Activated gamma-delta T cell (primary cell): ENCODE measurements around the gene CREM.

Experiments
- DNase-seq: peaks from one replicate; lab custom pipeline; 2025; lab: John Stamatoyannopoulos, UW

The CREM gene

DNA sequence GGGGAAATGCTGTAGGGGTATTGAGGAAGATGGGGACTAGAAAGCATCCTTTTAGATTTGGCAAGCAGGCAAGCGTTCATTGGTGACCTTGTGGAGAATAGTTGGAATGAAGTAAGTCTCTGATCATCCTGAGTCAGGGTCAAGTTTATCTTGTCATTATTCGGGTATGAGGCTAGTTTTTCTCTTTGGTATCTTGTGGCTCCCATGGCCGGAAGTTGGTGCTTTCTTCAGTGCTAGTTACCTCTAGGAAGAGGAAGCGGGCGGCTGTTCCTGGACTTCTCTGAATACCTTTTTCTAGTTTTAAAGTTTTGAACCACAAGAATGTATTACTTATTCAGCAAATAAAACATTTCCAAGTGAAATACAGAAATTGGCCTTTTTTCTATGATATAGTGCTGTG, 9.2 kb downstream of the CREM start:
- no peak for DNase-seq

DNA sequence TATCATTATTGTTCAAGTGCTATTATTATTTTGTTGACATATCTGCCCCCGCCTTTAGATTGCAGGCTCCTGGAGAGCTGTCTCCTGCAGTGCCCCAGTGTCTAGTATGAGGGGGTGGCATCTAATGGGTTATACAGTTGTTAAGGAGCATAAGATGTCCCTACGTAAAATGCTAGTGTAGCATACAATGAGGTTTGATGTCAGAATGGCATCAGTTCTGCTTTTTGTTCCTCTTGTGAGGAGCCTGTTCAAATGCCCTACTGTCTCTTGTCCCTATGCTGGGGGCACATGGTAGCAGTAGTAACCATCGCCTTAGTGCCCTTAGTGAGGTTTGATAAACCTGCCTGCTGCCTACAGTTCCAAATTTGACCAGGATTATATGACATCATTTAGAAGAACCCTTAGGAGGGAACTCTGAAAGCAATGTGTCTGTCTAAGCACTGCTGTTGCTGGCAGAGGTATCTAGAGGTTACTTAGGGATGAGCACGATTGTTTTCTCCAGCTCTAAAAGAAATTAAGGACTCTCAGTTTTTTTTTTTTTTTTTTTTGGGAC, 9.7 kb downstream of the CREM start:
- no peak for DNase-seq

DNA sequence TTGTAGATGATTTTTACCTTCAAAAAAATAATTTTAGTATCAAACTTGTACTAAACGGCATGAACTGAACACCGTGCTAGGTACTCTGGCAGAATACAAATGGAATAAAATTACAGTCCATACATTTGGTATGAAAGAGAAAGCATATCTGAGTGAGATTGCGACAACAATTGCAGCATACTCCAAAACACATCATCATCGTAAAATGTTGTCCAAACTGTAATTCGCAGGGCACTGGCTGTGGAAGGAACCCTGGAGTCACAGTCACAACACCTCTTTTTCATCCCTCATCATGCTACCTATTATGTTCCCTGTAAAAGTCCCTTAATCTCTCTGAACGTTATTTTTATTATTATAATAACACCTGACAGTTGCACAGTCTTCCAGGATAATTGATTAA, 13.5 kb downstream of the CREM start:
- DNase-seq = no peak

DNA sequence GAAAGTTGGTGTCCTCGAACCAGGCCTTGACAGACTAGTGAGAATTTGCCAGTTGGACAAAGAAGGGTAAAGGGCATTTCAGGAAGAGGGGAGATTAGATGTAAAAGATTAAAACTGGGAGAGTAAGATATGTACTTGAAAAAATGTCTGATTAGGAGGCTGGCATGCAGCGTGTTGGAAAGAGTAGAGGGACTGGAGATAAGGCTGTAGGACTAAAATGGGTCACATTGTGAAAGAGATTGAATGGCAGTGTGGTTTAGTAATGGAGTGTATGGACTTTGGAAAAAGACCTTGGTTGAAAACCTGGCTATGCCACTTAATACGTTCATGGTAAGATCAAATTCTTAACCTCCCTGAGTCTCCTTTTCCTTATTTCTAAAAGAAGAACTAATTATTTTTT, 14.1 kb downstream of the CREM start:
- no peak for DNase-seq

DNA sequence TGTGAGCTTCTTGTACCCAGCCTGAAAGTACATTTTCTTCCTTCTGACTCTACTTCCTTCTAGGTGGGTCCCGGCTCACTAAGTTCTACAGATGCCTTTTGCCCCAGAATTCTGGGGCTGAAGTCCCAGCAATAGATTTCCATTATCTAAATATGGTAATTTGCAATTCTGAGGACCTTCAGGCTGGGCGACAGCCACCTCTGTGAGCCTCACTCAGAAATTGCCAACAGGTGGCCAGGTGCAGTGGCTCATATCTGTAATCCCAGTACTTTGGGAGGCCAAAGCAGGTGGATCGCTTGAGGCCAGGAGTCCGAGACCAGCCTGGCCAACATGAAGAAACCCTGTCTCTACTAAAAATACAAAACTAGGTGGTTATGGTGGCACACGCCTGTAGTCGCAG, 23.7 kb downstream of the CREM start:
- DNase-seq = no peak

DNA sequence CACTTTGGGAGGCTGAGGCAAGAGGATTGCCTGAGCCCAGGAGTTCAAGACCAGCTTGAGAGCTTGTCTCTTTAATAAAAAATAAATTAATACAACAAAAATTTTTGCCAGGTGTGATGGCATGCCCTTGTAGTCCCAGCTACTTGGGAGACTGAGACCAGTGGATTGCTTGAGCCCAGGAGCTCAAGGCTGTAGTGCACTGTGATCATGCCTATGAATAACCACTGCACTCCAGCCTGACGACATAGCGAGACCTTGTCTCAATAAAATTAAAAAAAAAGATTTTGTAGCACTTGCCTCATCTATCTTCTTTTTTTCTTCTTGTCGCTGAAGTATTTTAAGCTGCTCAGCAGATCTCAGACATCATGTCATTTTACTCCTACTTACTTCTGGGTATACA, 26.3 kb downstream of the CREM start:
- no peak for DNase-seq

DNA sequence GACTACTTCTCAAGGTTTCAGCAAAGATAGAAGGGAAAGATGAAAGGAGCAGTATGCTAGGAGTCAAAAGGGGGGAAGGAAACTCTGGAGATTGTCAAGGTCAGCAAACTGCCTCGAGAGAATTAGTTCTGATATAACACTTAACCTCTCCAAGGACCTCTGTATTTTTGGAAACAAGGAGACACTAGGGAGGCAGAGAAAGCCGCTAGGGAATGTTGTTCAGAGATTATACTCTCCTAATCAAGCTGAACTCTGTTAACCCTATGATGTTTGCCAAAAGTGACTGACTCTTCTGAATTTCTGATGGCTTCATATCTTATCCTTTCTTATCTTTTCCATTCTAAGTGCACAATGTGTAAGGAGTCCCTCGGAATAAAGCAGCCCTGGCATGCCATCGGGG, 27.1 kb downstream of the CREM start:
- no peak for DNase-seq

DNA sequence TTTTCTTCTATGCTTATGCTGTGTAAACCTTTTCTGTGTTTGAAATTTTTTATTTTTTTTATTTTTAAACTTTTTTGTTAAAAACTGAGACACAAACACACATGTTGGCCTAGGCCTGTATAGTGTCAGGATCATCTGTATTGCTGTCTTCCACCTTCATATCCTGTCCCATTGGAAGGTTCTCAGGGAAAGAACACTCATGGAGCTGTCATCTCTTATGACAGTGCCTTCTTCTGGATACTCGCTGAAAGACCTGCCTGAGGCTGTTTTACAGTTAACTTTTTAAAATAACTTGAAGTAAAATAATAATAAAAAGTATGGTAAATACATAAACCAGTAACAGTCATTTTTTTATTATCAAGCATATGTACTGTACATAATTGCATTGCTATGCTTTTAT, 34.1 kb downstream of the CREM start:
- DNase-seq = no peak

DNA sequence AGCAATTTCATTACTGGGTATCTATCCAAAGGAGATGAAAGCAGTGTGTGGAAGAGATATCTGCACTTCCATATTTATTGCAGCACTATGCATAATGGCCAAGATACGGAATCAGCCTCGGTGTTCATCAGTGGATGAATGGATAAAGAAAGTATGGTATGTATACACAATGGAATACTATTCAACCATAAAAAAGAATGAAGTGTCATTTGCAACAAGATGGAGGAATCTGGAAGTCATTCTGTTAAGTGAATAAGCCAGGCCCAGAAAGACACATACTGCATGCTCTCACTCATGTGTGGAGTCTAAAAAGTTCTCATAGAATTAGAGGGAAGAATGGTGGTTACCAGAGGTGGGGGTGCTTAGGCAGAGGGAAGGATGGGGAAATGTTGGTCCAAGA, 35.3 kb downstream of the CREM start:
- DNase-seq = no peak

DNA sequence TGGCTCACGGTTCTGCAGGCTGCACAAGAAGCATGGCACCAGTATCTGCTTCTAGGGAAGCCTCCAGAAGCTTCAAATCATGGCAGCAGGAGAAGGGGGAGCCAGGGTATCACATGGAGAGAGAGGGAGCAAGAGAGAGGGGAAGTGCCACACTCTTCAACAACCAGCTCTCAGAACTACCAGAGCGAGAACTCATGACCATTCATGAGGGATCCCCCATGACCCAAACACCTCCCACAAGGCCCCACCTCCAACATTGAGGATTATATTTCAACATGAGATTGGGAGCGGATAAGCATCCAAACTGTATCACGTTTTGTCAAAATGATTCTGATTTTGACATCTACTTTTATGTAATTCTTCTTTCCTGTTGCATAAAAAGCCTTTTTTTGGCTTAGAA, 38.5 kb downstream of the CREM start:
- DNase-seq = no peak

DNA sequence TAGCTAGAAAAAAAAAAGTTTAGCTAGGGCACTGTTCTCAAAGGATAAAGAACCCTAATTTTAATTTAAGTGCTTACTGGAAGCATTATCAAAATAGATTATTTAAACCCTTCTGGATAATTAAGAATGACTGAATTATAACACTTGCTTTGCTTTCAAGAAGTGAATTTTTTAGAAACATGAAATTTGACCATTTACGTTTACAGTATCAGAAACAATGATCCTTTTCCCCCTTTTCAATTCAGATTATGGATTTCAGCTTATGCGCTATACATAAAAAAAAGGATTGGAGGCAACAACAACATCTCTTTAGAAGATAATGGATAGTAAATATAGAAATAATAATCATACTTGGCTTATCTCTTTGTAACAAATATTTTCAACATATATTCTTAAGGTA, 39.2 kb downstream of the CREM start:
- no peak for DNase-seq

DNA sequence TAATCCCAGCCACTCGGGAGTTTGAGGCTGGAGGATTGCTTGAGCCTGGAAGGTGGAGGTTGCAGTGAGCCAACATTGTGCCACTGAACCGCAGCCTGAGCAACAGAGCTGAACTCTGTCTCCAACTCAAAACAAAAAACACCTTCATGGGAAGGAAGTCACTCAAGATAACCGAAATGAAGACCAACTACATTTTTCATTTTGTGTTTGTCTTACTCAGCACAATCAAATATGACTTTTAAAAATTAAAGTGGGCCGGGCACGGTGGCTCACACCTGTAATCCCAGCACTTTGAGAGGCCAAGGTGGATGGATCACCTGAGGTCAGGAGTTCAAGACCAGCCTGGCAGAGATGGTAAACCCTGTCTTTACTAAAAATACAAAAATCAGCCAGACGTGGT, 40.0 kb downstream of the CREM start:
- DNase-seq = no peak

DNA sequence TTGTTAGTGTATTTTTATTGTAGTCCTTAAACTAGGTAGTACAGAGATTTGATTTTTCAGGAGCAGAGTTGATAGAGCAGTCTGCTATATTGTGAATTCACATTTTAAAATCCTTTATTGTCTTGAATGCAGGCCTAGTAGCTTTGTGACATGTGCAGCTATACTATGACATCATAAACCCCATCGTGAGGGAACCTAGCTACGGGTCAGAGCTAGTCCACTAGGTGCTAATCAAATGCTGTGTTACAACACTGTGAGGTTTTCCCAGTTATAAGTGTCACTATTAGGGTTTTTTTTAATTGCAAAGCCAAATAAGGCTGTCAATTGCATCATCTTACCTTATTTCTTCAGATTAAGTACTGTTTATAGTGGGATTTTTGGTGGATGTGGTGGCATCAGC, 40.7 kb downstream of the CREM start:
- DNase-seq = no peak

DNA sequence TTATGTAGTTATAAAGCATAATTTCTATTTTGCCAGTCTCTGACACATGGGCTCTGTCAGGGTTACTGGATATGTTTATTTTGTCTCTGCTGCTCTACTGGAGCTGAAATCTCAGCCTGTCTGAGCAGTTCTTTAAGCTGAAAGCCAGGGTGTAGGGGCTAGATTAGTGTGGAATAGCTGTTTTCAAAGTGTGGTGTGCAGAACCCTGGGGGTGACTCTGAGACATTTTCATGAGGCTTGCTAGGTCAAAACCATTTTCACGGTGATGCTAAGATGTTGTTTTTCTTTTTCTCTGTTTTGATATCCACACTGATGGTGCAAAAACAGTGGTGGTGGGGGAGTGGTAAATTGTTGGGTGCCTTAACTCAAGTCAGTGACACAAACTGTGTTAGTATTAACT, 45.5 kb downstream of the CREM start:
- no peak for DNase-seq

DNA sequence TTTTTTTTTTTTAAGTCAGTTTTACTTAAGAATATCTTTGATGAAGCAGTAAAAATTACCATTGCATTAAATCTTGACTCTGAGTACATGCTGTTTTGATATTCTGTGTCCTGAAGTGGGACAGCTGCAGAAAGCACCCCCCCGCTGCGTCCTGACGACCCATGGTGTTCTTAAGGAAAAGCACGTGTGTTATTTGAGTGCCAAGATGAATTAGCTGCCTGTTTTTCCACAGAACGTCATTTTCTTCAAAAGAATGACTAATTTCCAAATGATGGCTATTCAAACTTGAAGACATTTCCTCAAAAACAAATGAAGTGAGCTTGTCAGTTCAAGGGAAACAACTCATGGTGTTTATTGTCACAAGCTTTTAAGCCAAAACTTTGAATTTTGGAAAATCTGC, 45.9 kb downstream of the CREM start:
- no peak for DNase-seq

DNA sequence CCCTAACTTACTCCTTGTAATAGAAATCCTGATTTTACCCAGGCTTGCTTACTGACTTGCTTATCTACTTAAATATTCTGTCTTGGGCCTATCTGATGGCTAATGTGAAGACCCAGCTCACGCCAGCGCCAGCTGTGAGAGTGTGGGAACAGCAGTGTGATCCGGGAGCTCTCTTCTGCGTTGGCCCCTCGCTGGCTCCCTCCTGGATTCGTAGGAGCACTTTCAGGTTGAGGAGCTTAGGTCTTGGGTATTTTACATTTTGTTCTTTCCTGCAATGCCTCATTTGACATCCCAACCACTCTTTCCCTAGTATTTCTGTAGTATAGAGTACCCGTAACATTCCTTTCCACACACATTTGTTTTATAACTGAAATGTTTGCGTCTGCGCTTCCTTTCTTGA, 51.7 kb downstream of the CREM start:
- DNase-seq = no peak

DNA sequence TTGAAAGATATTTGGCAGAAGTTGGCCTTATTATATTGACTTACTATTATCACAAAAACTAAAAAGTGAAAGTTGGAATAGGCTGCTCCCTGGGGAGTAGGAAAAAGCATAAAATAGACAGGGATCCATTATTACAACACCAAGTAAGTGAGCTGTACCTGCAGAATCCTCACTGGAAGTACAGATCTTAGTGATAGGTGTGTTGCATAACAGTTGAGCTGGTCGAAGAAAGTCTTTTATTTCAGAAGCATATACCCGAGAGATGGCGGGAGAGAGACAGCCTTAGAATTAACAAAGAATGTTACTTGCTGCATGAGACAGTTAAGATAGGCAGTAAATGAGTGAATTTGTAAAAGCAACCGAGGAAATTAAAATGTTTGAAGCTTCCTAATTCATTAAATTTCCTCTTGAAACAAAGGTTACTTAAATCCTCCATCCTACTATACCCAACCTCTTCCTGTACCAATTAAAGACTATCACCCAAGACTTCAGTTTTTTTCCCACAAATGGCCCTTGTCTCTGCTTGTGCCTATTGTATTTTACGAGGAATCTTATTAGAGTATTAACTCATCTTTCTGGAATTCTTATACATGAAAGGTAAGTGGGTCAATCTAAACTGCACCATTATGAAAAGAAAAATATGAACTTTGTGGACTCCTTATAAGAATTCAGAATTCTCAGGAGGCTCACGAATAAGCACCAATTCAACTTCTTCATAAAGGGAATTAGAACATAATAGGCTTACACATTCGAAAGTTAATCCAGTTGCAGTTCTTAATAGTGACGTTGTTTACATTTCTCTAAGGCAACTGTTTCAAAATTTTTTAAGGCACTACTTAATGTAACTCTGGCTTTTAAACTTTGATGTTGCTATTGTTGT, 56.2 kb downstream of the CREM start:
- no peak for DNase-seq

DNA sequence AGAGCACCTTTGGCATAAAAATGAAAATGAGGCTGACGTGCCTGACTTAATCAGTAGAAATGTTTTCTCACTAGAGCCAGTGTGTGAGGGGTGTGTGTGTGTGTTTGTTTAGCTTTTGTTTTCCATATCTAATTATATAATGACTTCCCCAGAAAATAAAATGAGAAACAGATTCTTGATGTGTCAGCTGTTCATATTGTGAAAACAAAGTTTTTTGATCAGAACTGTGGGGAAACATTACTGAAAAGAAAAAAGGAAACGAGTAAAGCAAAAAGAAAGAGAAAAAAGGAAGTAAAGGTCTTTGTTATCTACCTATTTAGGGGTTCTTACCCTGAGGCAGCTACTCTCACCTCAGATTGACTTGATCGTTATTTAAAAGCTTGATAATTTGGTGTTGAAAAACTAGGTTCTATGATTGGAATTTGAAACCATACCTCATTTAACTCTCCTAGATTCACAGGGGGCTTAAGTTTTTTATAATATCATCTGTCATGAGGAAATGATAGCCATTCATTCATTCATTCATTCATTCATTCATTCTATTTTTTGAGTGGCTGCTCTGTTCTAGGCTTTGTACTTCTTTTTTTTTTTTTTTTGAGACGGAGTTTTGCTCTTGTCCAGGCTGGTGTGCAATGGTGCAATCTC, 58.0 kb downstream of the CREM start:
- no peak for DNase-seq

DNA sequence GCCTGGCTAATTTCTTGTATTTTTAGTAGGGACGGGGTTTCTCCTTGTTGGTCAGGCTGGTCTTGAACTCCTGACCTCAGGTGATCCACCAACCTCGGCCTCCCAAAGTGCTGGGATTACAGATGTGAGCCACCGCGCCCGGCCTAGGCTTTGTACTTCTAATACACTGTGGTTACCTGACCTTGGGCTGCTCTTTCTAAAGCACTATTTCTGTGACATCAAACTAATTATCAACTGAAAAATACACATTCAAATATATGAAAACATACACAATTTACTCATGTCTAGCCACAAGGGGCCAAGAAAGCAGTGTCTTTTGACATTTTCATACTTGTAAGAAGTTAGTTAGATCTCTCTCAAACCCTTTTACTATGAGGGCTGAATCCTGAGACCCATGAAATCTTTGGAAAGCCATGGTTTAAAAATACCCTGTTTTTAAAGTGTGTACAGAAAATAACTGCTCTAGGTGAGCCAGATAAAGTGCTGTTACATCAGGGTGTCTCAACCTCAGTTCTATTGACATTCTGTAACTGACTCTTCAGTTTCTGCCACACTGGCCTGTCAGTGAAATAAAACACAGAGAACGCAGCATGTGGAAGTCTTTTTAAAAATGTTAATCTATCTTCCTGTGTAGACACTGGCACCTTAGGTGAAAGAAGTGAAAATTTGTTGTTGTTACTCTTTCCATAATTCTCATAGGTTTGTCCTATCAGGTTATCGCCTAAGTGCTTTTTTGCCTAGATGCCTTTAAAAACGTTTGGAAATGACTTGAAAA, 58.8 kb downstream of the CREM start:
- no peak for DNase-seq

DNA sequence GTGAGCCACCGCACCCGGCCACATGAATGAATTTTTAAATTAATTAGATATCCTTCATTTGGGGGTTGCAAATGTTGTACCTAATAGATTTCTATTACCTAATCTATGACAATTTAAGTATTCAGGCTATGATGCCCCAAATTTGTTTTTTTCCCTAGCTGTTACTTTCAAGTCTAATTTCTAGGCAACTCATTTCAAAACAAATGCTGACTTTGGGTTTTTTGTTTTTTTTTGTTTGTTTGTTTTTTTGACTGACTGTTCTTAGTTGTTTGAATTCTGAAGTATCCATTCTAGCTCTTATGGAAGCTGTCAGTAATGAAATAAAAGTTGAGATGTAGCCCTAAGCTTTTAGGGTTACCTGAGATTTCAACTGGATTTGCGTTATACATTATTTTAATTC, 62.3 kb downstream of the CREM start:
- DNase-seq = no peak

DNA sequence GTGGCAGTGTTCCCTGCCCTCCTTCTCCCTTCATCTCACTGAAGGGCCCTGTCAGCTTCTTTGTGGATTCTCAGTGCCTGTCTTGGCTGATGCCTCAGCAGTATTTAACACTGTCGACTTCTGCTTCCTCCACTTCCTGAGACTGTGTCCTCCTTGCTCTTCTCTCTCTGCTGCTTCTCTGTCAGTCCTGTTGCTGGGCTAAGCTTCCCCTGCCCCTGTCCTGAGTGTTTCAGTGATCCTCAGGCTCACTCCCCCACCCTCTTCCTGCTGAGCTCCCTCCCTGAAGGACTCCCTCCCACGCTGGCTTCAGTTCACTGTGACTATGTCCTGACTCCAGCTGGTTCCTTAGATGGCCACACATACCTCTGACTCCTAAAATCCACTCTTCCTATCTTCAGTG, 64.9 kb downstream of the CREM start:
- DNase-seq = no peak

DNA sequence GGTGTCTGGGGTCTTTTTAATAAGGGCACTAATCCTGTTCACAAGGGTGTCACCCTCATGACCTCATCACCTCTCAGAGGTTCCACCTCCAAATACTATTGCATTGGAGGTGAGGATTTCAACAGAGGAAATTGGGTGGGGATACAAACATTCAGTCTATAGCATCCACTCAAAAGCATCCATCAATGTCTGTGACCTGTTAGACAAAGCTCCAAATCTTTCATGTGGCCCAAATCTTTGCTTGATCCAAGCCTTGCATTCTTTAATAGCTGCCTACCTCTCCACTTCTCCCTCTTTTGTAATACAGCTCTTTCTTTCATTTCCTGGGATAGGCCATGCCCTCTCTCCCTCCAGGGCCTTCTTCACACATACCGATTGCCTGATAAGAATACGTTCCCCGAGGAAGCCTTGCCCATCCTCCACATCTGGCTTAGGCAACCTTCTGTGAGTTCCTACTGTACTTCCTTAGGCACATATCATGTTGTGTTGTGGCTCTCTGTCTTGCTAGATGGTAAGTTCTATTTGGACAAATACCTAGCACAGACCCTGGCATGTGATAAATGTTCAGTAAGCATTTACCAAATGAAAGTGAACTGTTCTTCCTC, 66.1 kb downstream of the CREM start:
- DNase-seq = no peak
